Measurements from ENCODE around the gene SCAF4.
"Not testable (repeated sequence)": the region's sequence is repeated elsewhere in the genome, so short reads cannot be mapped to it uniquely, and the experiment has no call there.

Gene SCAF4

DNA sequence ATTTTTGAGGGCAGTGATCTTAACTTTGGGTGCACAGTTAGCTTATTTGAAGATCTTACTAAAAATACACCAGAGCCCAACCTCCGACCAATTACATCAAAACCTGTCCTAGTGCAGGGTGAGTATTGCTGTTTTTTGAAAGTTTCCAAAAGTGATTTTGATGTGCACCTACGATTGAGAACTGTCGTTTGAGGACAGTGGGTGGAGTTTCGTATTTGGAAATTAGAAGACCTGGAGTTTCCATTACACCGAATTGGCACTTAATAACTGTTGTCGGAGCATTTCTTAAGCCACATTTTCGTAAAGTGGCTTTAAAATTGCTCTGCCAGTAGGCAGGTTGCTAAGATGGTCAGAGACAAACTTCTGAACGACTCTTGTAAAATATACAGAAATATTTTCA is 71.3 kb downstream of the SCAF4 start:
- 42 to 51% methylated on average over 4 to 6 of the region's 8 CpGs for WGBS, 2 experiments (ENCODE audit: insufficient coverage in 2 of 2)
- Histone ChIP-seq H3K9me3 (ENCODE audit: control insufficient read depth, low read length) (no peaks in the 10 kb centered on the region), H3K4me1 (ENCODE audit: control insufficient read depth, insufficient read depth, low read length, poor library complexity, severe bottlenecking) (peaks cover 7% of the 10 kb centered on the region), H3K27ac (ENCODE audit: low read depth, low read length, severe bottlenecking) (no peak overlapping the region), H3K36me3 (ENCODE audit: control insufficient read depth, insufficient read depth, low read length) (peaks cover 31% of the 10 kb centered on the region), H3K4me3 (ENCODE audit: extremely low read depth, insufficient read depth, low read length, poor library complexity, severe bottlenecking) (peak overlapping the region; percentile 69)

DNA sequence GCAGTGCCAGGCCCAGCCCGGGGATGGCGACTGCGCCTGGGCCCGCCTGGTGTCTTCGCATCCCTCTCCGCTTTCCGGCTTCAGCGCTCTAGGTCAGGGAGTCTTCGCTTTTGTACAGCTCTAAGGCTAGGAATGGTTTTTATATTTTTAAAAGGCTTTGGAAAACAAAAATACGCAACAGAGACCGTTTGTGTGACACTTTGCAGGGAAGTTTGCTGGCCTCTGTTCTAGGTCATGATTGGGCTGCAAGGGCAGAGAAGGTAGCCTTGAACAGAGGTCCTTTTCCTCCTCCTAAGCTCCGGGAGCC is 71.7 kb downstream of the SCAF4 start:
- Histone ChIP-seq H3K27ac (ENCODE audit: low read depth, low read length, severe bottlenecking) (no peak overlapping the region), H3K36me3 (ENCODE audit: control insufficient read depth, insufficient read depth, low read length) (peaks cover 28% of the 10 kb centered on the region)
- 0 to 1% methylated on average over 10 to 11 of the region's 12 CpGs for WGBS, 2 experiments (ENCODE audit: insufficient coverage in 2 of 2)

DNA sequence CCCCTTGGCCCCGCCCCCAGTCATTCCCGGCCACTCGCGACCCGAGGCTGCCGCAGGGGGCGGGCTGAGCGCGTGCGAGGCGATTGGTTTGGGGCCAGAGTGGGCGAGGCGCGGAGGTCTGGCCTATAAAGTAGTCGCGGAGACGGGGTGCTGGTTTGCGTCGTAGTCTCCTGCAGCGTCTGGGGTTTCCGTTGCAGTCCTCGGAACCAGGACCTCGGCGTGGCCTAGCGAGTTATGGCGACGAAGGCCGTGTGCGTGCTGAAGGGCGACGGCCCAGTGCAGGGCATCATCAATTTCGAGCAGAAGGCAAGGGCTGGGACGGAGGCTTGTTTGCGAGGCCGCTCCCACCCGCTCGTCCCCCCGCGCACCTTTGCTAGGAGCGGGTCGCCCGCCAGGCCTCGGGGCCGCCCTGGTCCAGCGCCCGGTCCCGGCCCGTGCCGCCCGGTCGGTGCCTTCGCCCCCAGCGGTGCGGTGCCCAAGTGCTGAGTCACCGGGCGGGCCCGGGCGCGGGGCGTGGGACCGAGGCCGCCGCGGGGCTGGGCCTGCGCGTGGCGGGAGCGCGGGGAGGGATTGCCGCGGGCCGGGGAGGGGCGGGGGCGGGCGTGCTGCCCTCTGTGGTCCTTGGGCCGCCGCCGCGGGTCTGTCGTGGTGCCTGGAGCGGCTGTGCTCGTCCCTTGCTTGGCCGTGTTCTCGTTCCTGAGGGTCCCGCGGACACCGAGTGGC is 72.2 kb downstream of the SCAF4 start, which contains the start of gene SOD1:
TSS of gene SOD1 (plus strand) at position 158 of the 723 bp plus-strand sequence. CDS start at position 235, 77 bp downstream.
- Histone ChIP-seq H3K9me3 (ENCODE audit: control insufficient read depth, low read length) (no peaks in the 10 kb centered on the region), H3K4me3 (ENCODE audit: extremely low read depth, insufficient read depth, low read length, poor library complexity, severe bottlenecking) (peak within 1 kb of the TSS; percentile 69), H3K4me1 (ENCODE audit: control insufficient read depth, insufficient read depth, low read length, poor library complexity, severe bottlenecking) (peaks cover 7% of the 10 kb centered on the region), H3K36me3 (ENCODE audit: control insufficient read depth, insufficient read depth, low read length) (peaks cover 27% of the 10 kb centered on the region), H3K27ac (ENCODE audit: low read depth, low read length, severe bottlenecking) (peak within 1 kb of the TSS; percentile 92)
- 0% methylated on average over 65 to 85 of the region's 87 CpGs for WGBS, 2 experiments (ENCODE audit: insufficient coverage in 2 of 2)

More for the DNA sequence above, 71.7 kb downstream of the SCAF4 start:
- Histone ChIP-seq H3K9me3 (ENCODE audit: control insufficient read depth, low read length) (no peaks in the 10 kb centered on the region), H3K4me1 (ENCODE audit: control insufficient read depth, insufficient read depth, low read length, poor library complexity, severe bottlenecking) (peaks cover 7% of the 10 kb centered on the region), H3K4me3 (ENCODE audit: extremely low read depth, insufficient read depth, low read length, poor library complexity, severe bottlenecking) (peak overlapping the region; percentile 69)

DNA sequence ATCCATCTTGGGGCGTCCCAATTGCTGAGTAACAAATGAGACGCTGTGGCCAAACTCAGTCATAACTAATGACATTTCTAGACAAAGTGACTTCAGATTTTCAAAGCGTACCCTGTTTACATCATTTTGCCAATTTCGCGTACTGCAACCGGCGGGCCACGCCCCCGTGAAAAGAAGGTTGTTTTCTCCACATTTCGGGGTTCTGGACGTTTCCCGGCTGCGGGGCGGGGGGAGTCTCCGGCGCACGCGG is 72.7 kb downstream of the SCAF4 start:
- Histone ChIP-seq H3K4me3 (ENCODE audit: extremely low read depth, insufficient read depth, low read length, poor library complexity, severe bottlenecking) (peak overlapping the region; percentile 69), H3K27ac (ENCODE audit: low read depth, low read length, severe bottlenecking) (no peak overlapping the region), H3K4me1 (ENCODE audit: control insufficient read depth, insufficient read depth, low read length, poor library complexity, severe bottlenecking) (peaks cover 7% of the 10 kb centered on the region), H3K9me3 (ENCODE audit: control insufficient read depth, low read length) (no peaks in the 10 kb centered on the region), H3K36me3 (ENCODE audit: control insufficient read depth, insufficient read depth, low read length) (peaks cover 25% of the 10 kb centered on the region)
- WGBS, 2 experiments (ENCODE audit: insufficient coverage in 2 of 2) = 6 to 38% methylated on average over 3 to 17 of the region's 18 CpGs

DNA sequence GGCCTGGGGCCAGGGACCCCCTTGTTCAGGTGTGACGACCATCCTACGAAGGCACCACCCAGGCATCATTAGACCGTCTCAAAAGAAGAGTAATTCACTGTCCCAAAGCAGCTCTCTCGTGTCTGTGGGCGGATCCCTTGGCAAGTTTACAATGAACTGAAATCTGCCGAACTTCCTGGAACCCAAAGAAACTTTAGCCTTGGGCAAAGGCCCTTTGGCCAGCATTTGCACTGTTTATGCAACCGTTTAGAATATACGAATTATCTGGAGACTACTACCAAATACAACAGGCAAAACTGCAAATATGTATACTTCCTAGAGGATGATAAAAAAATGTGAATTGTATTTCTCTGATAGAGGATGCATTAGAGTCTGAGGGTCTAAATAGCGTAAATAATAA is 73.9 kb downstream of the SCAF4 start:
- H3K4me3 ChIP-seq (ENCODE audit: extremely low read depth, insufficient read depth, low read length, poor library complexity, severe bottlenecking) = no peak overlapping the region
- 92 to 94% methylated on average over 6 to 7 of the region's 9 CpGs for WGBS, 2 experiments (ENCODE audit: insufficient coverage in 2 of 2)
- H3K4me1 ChIP-seq (ENCODE audit: control insufficient read depth, insufficient read depth, low read length, poor library complexity, severe bottlenecking) = peaks cover 7% of the 10 kb centered on the region
- H3K27ac ChIP-seq (ENCODE audit: low read depth, low read length, severe bottlenecking) = no peak overlapping the region
- peaks cover 16% of the 10 kb centered on the region for H3K36me3 ChIP-seq (ENCODE audit: control insufficient read depth, insufficient read depth, low read length)
- no peaks in the 10 kb centered on the region for H3K9me3 ChIP-seq (ENCODE audit: control insufficient read depth, low read length)

DNA sequence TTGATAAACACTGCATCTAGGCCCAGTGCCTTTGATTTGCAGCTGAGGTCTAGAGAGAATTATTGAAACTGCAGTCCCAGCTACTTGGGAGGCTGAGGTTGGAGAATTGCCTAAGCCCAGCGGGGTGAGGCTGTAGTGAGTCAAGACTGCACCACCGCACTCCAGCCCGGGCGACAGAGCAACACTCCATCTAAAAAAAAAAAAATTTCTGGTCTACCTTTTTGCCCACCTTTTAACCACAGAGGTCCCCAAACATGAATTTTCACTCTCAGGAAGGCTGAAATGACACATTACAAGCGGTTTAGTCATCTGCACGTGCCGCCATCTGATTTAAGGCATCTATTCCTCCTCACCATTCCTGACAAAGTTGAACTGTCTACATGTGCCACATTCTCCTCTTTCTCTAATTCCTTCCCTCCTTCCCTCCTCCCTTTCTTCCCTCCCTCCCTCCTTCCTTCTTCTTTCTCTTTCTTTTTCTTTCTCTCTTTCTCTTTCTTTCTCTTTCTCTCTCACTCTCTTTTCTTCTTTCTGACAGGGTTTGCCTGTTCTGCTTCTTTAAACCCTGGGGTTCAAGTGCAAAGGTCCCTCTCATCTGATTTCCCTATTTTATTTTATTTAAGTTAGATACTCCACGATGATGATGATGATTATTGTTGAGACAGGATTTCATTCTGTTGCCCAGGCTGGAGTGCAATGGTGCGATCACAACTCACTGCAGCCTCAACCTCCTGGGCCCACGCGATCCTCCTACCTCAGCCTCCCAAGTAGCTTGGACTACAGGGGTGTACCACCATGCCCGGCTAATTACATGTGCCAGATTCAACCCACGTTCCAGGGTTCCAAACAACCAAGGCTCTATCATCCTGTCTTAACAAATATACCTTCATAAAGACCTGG is 75.5 kb downstream of the SCAF4 start:
- 94 to 97% methylated on average over 10 to 11 of the region's 13 CpGs for WGBS, 2 experiments (ENCODE audit: insufficient coverage in 2 of 2)
- no peak overlapping the region for H3K4me3 ChIP-seq (ENCODE audit: extremely low read depth, insufficient read depth, low read length, poor library complexity, severe bottlenecking)
- H3K27ac ChIP-seq (ENCODE audit: low read depth, low read length, severe bottlenecking) = no peak overlapping the region
- H3K9me3 ChIP-seq (ENCODE audit: control insufficient read depth, low read length) = no peaks in the 10 kb centered on the region
- peaks cover 5% of the 10 kb centered on the region for H3K4me1 ChIP-seq (ENCODE audit: control insufficient read depth, insufficient read depth, low read length, poor library complexity, severe bottlenecking)
- H3K36me3 ChIP-seq (ENCODE audit: control insufficient read depth, insufficient read depth, low read length) = peaks cover 5% of the 10 kb centered on the region

DNA sequence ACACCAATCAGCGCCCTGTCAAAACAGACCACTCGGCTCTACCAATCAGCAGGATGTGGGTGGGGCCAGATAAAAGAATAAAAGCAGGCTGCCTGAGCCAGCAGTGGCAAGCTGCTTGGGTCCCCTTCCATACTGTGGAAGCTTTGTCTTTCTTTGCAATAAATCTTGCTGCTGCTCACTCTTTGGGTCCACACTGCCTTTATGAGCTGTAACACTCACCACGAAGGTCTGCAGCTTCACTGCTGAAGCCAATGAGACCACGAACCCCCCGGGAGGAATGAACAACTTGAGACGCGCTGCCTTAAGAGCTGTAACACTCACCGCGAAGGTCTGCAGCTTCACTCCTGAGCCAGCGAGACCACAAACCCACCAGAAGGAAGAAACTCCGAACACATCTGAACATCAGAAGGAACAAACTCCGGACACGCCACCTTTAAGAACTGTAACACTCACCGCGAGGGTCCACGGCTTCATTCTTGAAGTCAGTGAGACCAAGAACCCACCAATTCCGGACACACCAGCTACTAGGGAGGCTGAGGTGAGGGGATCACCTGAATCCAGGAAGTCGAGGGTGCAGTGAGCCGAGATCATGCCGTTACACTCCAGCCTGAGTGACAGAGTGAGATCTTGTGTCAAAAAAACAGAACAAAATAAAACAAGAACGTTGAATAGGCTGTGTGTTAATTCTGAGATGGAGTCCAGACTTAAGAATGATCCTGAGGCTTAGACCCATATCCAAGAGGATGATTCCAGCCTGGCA is 76.9 kb downstream of the SCAF4 start:
- H3K4me3 ChIP-seq (ENCODE audit: extremely low read depth, insufficient read depth, low read length, poor library complexity, severe bottlenecking); H3K4me1 ChIP-seq (ENCODE audit: control insufficient read depth, insufficient read depth, low read length, poor library complexity, severe bottlenecking); H3K9me3 ChIP-seq (ENCODE audit: control insufficient read depth, low read length); H3K36me3 ChIP-seq (ENCODE audit: control insufficient read depth, insufficient read depth, low read length); H3K27ac ChIP-seq (ENCODE audit: low read depth, low read length, severe bottlenecking): not testable (repeated sequence)
- 91 to 92% methylated on average over 8 of the region's 21 CpGs for WGBS, 2 experiments (ENCODE audit: insufficient coverage in 2 of 2)

DNA sequence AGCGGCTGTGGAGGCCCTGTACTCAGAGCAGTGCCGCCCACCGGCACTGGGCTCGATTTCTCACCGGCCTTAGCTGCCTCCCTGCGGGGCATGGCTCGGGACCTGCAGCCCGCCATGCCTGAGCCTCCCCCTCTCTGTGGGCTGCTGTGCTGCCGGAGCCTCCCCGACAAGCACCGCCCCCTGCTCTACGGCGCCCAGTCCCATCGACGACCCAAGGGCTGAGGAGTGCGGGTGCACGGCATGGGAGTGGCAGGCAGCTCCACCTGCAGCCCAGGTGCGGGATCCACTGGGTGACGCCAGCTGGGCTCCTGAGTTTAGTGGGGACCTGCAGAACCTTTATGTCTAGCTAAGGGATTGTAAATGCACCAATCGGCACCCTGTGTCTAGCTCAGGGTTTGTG is 77.6 kb downstream of the SCAF4 start:
- Histone ChIP-seq H3K9me3 (ENCODE audit: control insufficient read depth, low read length) (no peaks in the 10 kb centered on the region), H3K27ac (ENCODE audit: low read depth, low read length, severe bottlenecking) (no peak overlapping the region), H3K4me3 (ENCODE audit: extremely low read depth, insufficient read depth, low read length, poor library complexity, severe bottlenecking) (no peak overlapping the region), H3K36me3 (ENCODE audit: control insufficient read depth, insufficient read depth, low read length) (no peaks in the 10 kb centered on the region), H3K4me1 (ENCODE audit: control insufficient read depth, insufficient read depth, low read length, poor library complexity, severe bottlenecking) (no peaks in the 10 kb centered on the region)
- WGBS, 2 experiments (ENCODE audit: insufficient coverage in 2 of 2) = 94 to 100% methylated on average over 16 to 17 of the region's 20 CpGs

DNA sequence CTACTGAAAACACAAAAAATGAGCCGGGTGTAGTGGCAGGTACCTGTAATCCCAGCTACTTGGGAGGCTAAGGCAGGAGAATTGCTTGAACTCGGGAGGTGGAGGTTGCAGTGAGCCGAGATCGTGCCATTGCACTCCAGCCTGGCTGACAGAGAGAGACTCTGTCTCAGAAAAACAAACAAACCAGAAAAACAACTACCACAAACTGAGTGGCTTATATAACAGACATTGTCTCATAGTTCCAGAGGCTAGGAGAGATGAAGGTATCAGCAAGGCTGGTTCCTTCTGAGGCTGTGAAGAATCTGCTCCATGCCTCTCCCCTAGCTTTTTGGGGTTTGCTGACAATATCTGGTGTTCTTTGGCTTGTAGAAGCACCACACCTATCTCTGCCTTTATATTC is 80.4 kb downstream of the SCAF4 start:
- H3K4me3 ChIP-seq (ENCODE audit: extremely low read depth, insufficient read depth, low read length, poor library complexity, severe bottlenecking); H3K9me3 ChIP-seq (ENCODE audit: control insufficient read depth, low read length); H3K4me1 ChIP-seq (ENCODE audit: control insufficient read depth, insufficient read depth, low read length, poor library complexity, severe bottlenecking); H3K27ac ChIP-seq (ENCODE audit: low read depth, low read length, severe bottlenecking); H3K36me3 ChIP-seq (ENCODE audit: control insufficient read depth, insufficient read depth, low read length): not testable (repeated sequence)
- 83 to 86% methylated on average over 1 of the region's 4 CpGs for WGBS, 2 experiments (ENCODE audit: insufficient coverage in 2 of 2)

DNA sequence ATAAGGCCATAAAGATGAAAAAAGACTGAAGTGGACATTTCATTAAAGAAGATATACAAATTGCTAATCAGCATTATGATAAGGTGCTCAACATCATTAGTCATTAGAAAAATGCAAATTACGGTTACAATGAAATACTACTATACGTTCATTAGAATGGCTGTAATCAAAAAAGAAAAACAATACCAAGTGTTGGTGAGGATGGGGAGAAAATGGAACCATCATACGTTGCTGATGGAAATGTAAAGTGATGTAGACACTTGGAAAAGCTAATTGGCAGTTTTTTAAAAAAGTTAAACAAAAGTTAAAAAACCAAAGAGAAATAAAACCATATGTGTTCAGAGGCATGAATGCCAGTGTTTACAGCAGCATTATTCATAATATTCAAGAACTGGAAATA is 81.0 kb downstream of the SCAF4 start:
- WGBS, 2 experiments (ENCODE audit: insufficient coverage in 2 of 2) = 100% methylated on average over 1 of the region's 3 CpGs; no CpG with 5 or more reads in 1 of the 2 experiments
- Histone ChIP-seq H3K4me1 (ENCODE audit: control insufficient read depth, insufficient read depth, low read length, poor library complexity, severe bottlenecking) (no peaks in the 10 kb centered on the region), H3K27ac (ENCODE audit: low read depth, low read length, severe bottlenecking) (no peak overlapping the region), H3K9me3 (ENCODE audit: control insufficient read depth, low read length) (no peaks in the 10 kb centered on the region), H3K4me3 (ENCODE audit: extremely low read depth, insufficient read depth, low read length, poor library complexity, severe bottlenecking) (no peak overlapping the region), H3K36me3 (ENCODE audit: control insufficient read depth, insufficient read depth, low read length) (no peaks in the 10 kb centered on the region)
